Vagina (tissue), 2 donors: ENCODE data around the gene CDCA8. TPM values are rescaled to one million over a fixed set of nuclear protein-coding genes. Genes with fewer than 3 reads are reported as not detected.

Source experiments
- DNase-seq, 2 donors: peaks; one replicate each; pipeline ENCODE4 v3.0.0-alpha.2; 2017; ENCODE audit errors: extremely low spot score in 2 of 2
- H3K27ac ChIP-seq: fragments of 200-600 bp; sonication (generic); one replicate; pipeline ENCODE4 v1.5.1; 2019
- H3K27me3 ChIP-seq: fragments of 200-600 bp; sonication (generic); one replicate; pipeline ENCODE4 v1.5.1; 2019
- H3K36me3 ChIP-seq, 2 donors: fragments of 200-600 bp; sonication (generic); one replicate each; pipeline ENCODE4 v1.5.1; 2017 to 2019
- H3K4me1 ChIP-seq: fragments of 200-600 bp; sonication (generic); one replicate; pipeline ENCODE4 v1.5.1; 2019
- H3K4me3 ChIP-seq, 2 donors: fragments of 200-600 bp; sonication (generic); 1 replicate in 1 of 2; 2 replicates in 1 of 2; pipeline ENCODE4 v1.5.1; 2016 to 2019
- H3K9me3 ChIP-seq: fragments of 200-600 bp; sonication (generic); one replicate; pipeline ENCODE4 v1.5.1; 2019
- CTCF ChIP-seq, 3 experiments: fragments of 450-650 bp in 2 of 3; fragments of 200-600 bp in 1 of 3; sonication (generic) in 1 of 3; IDR thresholded peaks; one replicate each; pipeline ENCODE4 v1.5.1; 2017 to 2019; ENCODE audit warnings: antibody characterized with exemption in 3 of 3, mild to moderate bottlenecking in 2 of 3, moderate library complexity in 2 of 3
- POLR2A ChIP-seq, 2 donors: fragments of 450-650 bp; IDR thresholded peaks; one replicate each; pipeline ENCODE4 v1.6.1; 2017; ENCODE audit warnings: antibody characterized with exemption in 2 of 2, mild to moderate bottlenecking in 2 of 2, moderate library complexity in 2 of 2
- POLR2AphosphoS5 ChIP-seq, 2 donors: sonication (generic); formaldehyde crosslinking; IDR thresholded peaks; one replicate each; pipeline ENCODE4 v1.9.0; 2017; ENCODE audit warnings: antibody characterized with exemption in 2 of 2, mild to moderate bottlenecking in 2 of 2, low read depth in 1 of 2; ENCODE audit not compliant: insufficient read depth in 1 of 2
- intact Hi-C: fragments of 100-400 bp; cut with DNase I; formaldehyde crosslinking; loops from one replicate; pipeline ENCODE4 v1.15.1; 2023
- total RNA-seq: library from RNA; depleted of rRNA; stranded (reverse); fragments of >200 nt; gene quantifications from one replicate; pipeline ENCODE4 v1.2.3, GENCODE V29; 2016

CDCA8 gene
- total RNA-seq, 1 donor from 2014 or later = 2.2 TPM

DNA sequence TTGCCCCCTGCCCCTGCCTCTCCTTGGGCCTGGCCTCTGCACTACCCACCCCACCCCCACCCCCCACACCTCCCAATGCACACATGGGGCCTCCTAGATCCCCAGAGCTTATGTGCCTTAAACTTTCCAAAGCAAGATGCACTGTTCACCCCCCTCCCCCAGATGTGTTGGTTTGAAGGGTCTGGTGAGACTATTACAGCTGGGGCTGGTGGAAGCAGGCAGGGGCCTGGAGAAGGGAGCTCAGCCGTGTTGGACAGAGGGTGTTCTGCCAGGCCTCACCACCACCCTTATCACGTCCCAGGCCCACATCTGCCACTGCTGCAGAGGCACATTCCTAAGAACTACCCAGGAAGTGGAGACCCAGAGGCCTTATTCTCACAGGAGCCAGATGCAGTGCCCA, 39.3 kb upstream of the CDCA8 start:
- H3K4me1 ChIP-seq = no peaks in the 10 kb centered on the region
- H3K27me3 ChIP-seq = no peaks in the 10 kb centered on the region
- DNase-seq = no peak
- intact Hi-C loops = no loop called here
- no peak overlapping the region for H3K27ac ChIP-seq
- TF ChIP-seq POLR2AphosphoS5 (IDR thresholded peaks at IDR 0.05; ENCODE audit: insufficient read depth in 1 of 2, low read depth in 1 of 2) (no peak), CTCF (IDR thresholded peaks at IDR 0.05) (no peak), POLR2A (IDR thresholded peaks at IDR 0.05) (no peak)
- no peaks in the 10 kb centered on the region for H3K9me3 ChIP-seq
- no peaks in the 10 kb centered on the region for H3K36me3 ChIP-seq
- no peak overlapping the region for H3K4me3 ChIP-seq

- Histone ChIP-seq H3K9me3 (no peaks in the 10 kb centered on the region), H3K4me1 (no peaks in the 10 kb centered on the region), H3K4me3 (no peak overlapping the region), H3K36me3 (no peaks in the 10 kb centered on the region), H3K27ac (no peak overlapping the region), H3K27me3 (no peaks in the 10 kb centered on the region)
- DNase-seq = no peak
- TF ChIP-seq POLR2A (IDR thresholded peaks at IDR 0.05) = no peak
- TF ChIP-seq CTCF (IDR thresholded peaks at IDR 0.05) = no peak
- no peak for TF ChIP-seq POLR2AphosphoS5 (IDR thresholded peaks at IDR 0.05; ENCODE audit: insufficient read depth in 1 of 2, low read depth in 1 of 2)
- intact Hi-C loops = no loop called here
Observed at GRCh38 chr1:37653906-37654305, 38.4 kb upstream of the CDCA8 start.

DNA sequence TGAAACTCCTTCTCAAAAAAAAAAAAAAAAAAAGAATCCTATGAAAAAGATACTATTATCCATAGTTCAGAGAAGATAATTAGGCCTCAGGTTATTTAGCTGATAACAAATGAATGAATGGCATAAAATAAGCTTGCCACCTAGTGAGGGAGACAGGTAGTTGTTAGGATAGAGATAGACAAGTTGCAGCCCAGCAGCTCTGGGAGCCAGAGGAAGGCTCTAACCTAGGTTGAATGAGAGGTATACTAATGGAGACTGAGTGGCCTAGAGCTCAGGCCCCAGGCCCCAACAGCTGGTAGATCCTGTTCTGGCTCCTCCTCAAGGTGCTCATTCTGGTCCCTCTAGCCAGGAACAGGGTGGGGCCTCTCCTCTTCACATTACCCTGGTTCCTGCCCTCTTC, 37.0 kb upstream of the CDCA8 start:
- no peak overlapping the region for H3K27ac ChIP-seq
- H3K9me3 ChIP-seq = no peaks in the 10 kb centered on the region
- H3K36me3 ChIP-seq = no peaks in the 10 kb centered on the region
- no peak for TF ChIP-seq CTCF (IDR thresholded peaks at IDR 0.05)
- H3K4me1 ChIP-seq = no peaks in the 10 kb centered on the region
- intact Hi-C loops = no loop called here
- no peak overlapping the region for H3K4me3 ChIP-seq
- no peaks in the 10 kb centered on the region for H3K27me3 ChIP-seq
- no peak for DNase-seq

DNA sequence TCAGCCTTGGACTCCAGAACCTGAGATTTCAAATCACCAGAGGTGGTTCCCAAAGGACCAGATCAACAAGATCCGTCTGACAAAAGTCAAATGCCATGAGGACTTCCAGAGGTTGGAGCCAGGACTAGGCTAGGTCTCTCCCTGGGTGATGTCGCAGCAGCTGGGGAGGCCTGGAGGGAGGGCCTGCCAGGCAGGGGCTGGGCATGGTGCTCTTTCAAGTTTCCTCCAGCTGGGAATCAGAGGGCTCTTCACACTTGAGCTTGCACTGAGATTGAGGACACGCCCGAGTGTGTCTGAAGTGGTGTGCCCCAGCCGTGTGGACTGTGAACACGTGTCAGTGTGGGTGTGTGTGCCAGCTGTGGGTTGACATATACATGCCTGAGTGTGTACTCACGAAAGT, 36.3 kb upstream of the CDCA8 start:
- H3K4me1 ChIP-seq = no peaks in the 10 kb centered on the region
- H3K27ac ChIP-seq = no peak overlapping the region
- TF ChIP-seq POLR2AphosphoS5 (IDR thresholded peaks at IDR 0.05; ENCODE audit: insufficient read depth in 1 of 2, low read depth in 1 of 2) = no peak
- no peak for TF ChIP-seq POLR2A (IDR thresholded peaks at IDR 0.05)
- no peaks in the 10 kb centered on the region for H3K27me3 ChIP-seq
- intact Hi-C loops = no loop called here
- H3K4me3 ChIP-seq = no peak overlapping the region
- DNase-seq = no peak
- H3K9me3 ChIP-seq = no peaks in the 10 kb centered on the region
- H3K36me3 ChIP-seq = no peaks in the 10 kb centered on the region

DNA sequence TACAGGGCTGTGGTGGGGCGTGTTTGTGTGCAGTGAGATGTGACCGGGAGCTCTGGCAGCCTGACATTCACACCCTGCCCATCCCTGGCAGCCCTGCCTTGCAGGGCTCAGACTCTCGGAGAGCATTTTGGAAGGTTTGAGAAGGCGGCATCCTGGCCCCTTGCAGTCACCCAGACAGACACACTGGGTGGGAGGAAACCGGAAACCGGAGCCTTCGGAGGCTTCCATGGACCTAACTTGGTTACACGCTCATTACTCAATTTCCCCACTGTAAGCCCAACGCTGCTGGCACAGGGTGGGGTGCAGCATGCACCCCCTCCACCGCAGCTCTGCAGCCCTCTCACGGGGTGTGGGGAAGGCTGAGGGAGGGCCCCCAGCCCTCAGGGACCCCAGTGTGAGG, 35.4 kb upstream of the CDCA8 start:
- Histone ChIP-seq H3K9me3 (no peaks in the 10 kb centered on the region), H3K27ac (no peak overlapping the region), H3K36me3 (no peaks in the 10 kb centered on the region), H3K27me3 (no peaks in the 10 kb centered on the region), H3K4me3 (no peak overlapping the region), H3K4me1 (no peaks in the 10 kb centered on the region)
- no peak for DNase-seq
- TF ChIP-seq CTCF (IDR thresholded peaks at IDR 0.05) = no peak
- no peak for TF ChIP-seq POLR2AphosphoS5 (IDR thresholded peaks at IDR 0.05; ENCODE audit: insufficient read depth in 1 of 2, low read depth in 1 of 2)
- TF ChIP-seq POLR2A (IDR thresholded peaks at IDR 0.05) = no peak
- intact Hi-C loops = no loop called here
